Measurements from ENCODE around the gene RGMB. TPM values are rescaled to one million over a fixed set of nuclear protein-coding genes. Genes with fewer than 3 reads are reported as not detected.
"Not testable (repeated sequence)": the region's sequence is repeated elsewhere in the genome, so short reads cannot be mapped to it uniquely, and the experiment has no call there.

The RGMB gene
- polyA plus RNA-seq, 1 donor (not counting 4 experiments of a cell fraction or from before 2014, with no cell fraction given): 16.3 TPM

- H2AFZ ChIP-seq (ENCODE audit: control insufficient read depth, low read length): no peak overlapping the region
- H3K9me3 ChIP-seq (ENCODE audit: control insufficient read depth, low read depth, low read length): no peaks in the 10 kb centered on the region
- H3K4me3 ChIP-seq (ENCODE audit: control insufficient read depth in 2 of 3, extremely low read depth in 1 of 3, insufficient read depth in 2 of 3, low read depth in 1 of 3, low read length in 3 of 3): no peak overlapping the region
- H3K27me3 ChIP-seq (ENCODE audit: control insufficient read depth, extremely low read depth, insufficient read depth, low read length): no peaks in the 10 kb centered on the region
- no peak for FAIRE-seq
- H4K20me1 ChIP-seq (ENCODE audit: control insufficient read depth, extremely low read depth, insufficient read depth, low read length): no peaks in the 10 kb centered on the region
- H3K9ac ChIP-seq (ENCODE audit: control insufficient read depth, extremely low read depth, insufficient read depth, low read length): no peak overlapping the region
- H3K27ac ChIP-seq (ENCODE audit: control insufficient read depth, insufficient read depth, low read length): no peak overlapping the region
- dilution Hi-C loops (cut with MboI; ENCODE audit: extremely low pct_ligation_motif_present, low sequenced_read_pairs): no loop called here
- H3K79me2 ChIP-seq (ENCODE audit: control insufficient read depth, insufficient read depth, low read length): no peaks in the 10 kb centered on the region
- TF ChIP-seq EZH2 (IDR thresholded peaks at IDR 0.05; ENCODE audit: low read length): no peak
- TF ChIP-seq CTCF (optimal IDR thresholded peaks at IDR 0.05 in 1 of 3, IDR thresholded peaks at IDR 0.05 in 1 of 3, conservative IDR thresholded peaks at IDR 0.05 in 1 of 3; ENCODE audit: extremely low read depth in 1 of 3, insufficient read depth in 2 of 3, low read length in 3 of 3): no peak
- no peak overlapping the region for H3K4me2 ChIP-seq (ENCODE audit: control insufficient read depth, extremely low read depth, insufficient read depth, low read depth, low read length)
- DNase-seq (ENCODE audit: low read depth, low spot score): no peak
- no peaks in the 10 kb centered on the region for H3K9me1 ChIP-seq (ENCODE audit: control insufficient read depth, extremely low read depth, insufficient read depth, low read length)
- H3K4me1 ChIP-seq (ENCODE audit: control insufficient read depth, extremely low read depth, insufficient read depth, low read length): no peaks in the 10 kb centered on the region
- H3K36me3 ChIP-seq (ENCODE audit: control insufficient read depth in 2 of 2, extremely low read depth in 1 of 2, insufficient read depth in 2 of 2, low read length in 2 of 2): no peaks in the 10 kb centered on the region
Measured at GRCh38 chr5:98735806-98736507, 37.5 kb upstream of the RGMB start.

DNA sequence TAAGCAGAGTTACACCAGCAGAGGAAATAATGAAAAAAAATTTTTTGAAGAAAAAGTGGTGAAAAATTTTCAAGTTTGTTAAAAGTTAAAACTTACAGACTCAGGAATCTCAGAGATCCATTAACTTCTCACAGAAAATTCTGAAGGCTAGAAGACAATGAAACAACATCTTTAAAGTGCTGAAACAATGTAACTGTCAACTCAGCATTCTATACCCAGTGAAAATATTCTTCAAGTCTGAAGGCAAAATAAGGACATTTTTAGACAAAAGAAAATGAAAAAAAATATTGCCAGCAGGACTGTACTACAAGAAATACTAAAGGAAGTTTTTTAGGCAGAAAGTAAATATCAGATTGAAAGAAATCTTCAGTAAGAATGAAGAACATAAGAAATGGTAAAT is 36.7 kb upstream of the RGMB start:
- Histone ChIP-seq H3K27me3 (ENCODE audit: control insufficient read depth, extremely low read depth, insufficient read depth, low read length) (no peaks in the 10 kb centered on the region), H3K9me1 (ENCODE audit: control insufficient read depth, extremely low read depth, insufficient read depth, low read length) (no peaks in the 10 kb centered on the region), H3K9ac (ENCODE audit: control insufficient read depth, extremely low read depth, insufficient read depth, low read length) (no peak overlapping the region), H3K4me2 (ENCODE audit: control insufficient read depth, extremely low read depth, insufficient read depth, low read depth, low read length) (no peak overlapping the region), H4K20me1 (ENCODE audit: control insufficient read depth, extremely low read depth, insufficient read depth, low read length) (no peaks in the 10 kb centered on the region), H3K9me3 (ENCODE audit: control insufficient read depth, low read depth, low read length) (no peaks in the 10 kb centered on the region), H2AFZ (ENCODE audit: control insufficient read depth, low read length) (no peak overlapping the region), H3K4me3 (ENCODE audit: control insufficient read depth in 2 of 3, extremely low read depth in 1 of 3, insufficient read depth in 2 of 3, low read depth in 1 of 3, low read length in 3 of 3) (no peak overlapping the region), H3K79me2 (ENCODE audit: control insufficient read depth, insufficient read depth, low read length) (no peaks in the 10 kb centered on the region), H3K36me3 (ENCODE audit: control insufficient read depth in 2 of 2, extremely low read depth in 1 of 2, insufficient read depth in 2 of 2, low read length in 2 of 2) (no peaks in the 10 kb centered on the region), H3K4me1 (ENCODE audit: control insufficient read depth, extremely low read depth, insufficient read depth, low read length) (no peaks in the 10 kb centered on the region), H3K27ac (ENCODE audit: control insufficient read depth, insufficient read depth, low read length) (no peak overlapping the region)
- dilution Hi-C loops (cut with MboI; ENCODE audit: extremely low pct_ligation_motif_present, low sequenced_read_pairs): no loop called here
- DNase-seq (ENCODE audit: low read depth, low spot score) (no peak), FAIRE-seq (no peak)
- no peak for TF ChIP-seq EZH2 (IDR thresholded peaks at IDR 0.05; ENCODE audit: low read length)
- no peak for TF ChIP-seq CTCF (optimal IDR thresholded peaks at IDR 0.05 in 1 of 3, IDR thresholded peaks at IDR 0.05 in 1 of 3, conservative IDR thresholded peaks at IDR 0.05 in 1 of 3; ENCODE audit: extremely low read depth in 1 of 3, insufficient read depth in 2 of 3, low read length in 3 of 3)

DNA sequence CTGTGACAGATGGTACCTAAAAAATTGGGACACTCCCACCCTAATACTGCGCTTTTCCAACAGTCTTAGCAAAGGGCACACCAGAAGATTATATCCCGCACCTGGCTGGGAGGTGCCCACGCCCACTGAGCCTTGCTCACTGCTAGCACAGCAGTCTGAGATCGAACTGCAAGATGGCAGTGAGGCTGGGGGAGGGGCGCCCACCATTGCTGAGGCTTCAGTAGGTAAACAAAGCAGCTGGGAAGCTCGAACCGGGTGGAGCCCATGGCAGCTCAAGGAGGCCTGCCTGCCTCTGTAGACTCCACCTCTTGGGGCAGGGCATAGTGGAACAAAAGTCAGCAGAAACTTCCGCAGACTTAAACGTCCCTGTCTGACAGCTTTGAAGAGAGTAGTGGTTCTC is 36.0 kb upstream of the RGMB start:
- H3K9ac ChIP-seq (ENCODE audit: control insufficient read depth, extremely low read depth, insufficient read depth, low read length); H3K9me1 ChIP-seq (ENCODE audit: control insufficient read depth, extremely low read depth, insufficient read depth, low read length); H3K9me3 ChIP-seq (ENCODE audit: control insufficient read depth, low read depth, low read length); DNase-seq (ENCODE audit: low read depth, low spot score); H3K4me3 ChIP-seq (ENCODE audit: control insufficient read depth in 2 of 3, extremely low read depth in 1 of 3, insufficient read depth in 2 of 3, low read depth in 1 of 3, low read length in 3 of 3); H3K4me2 ChIP-seq (ENCODE audit: control insufficient read depth, extremely low read depth, insufficient read depth, low read depth, low read length); H3K4me1 ChIP-seq (ENCODE audit: control insufficient read depth, extremely low read depth, insufficient read depth, low read length); H3K27me3 ChIP-seq (ENCODE audit: control insufficient read depth, extremely low read depth, insufficient read depth, low read length); dilution Hi-C loops (cut with MboI; ENCODE audit: extremely low pct_ligation_motif_present, low sequenced_read_pairs); FAIRE-seq; H3K79me2 ChIP-seq (ENCODE audit: control insufficient read depth, insufficient read depth, low read length); H4K20me1 ChIP-seq (ENCODE audit: control insufficient read depth, extremely low read depth, insufficient read depth, low read length); H3K36me3 ChIP-seq (ENCODE audit: control insufficient read depth in 2 of 2, extremely low read depth in 1 of 2, insufficient read depth in 2 of 2, low read length in 2 of 2); H2AFZ ChIP-seq (ENCODE audit: control insufficient read depth, low read length); H3K27ac ChIP-seq (ENCODE audit: control insufficient read depth, insufficient read depth, low read length): not testable (repeated sequence)

Data from keratinocyte (primary cell).